ENCODE results near the gene NCOR1.
"Not testable (repeated sequence)": the region's sequence is repeated elsewhere in the genome, so short reads cannot be mapped to it uniquely, and the experiment has no call there.

Gene NCOR1

GRCh38 chr17:16101440-16101839, 113.9 kb downstream of the NCOR1 start:
- DNase-seq (ENCODE audit: extremely low read depth in 1 of 2, low read depth in 1 of 2): no peak

- no peak for DNase-seq (ENCODE audit: extremely low read depth in 1 of 2, low read depth in 1 of 2)
Observed at GRCh38 chr17:16100737-16101400, 114.5 kb downstream of the NCOR1 start.

- DNase-seq (ENCODE audit: extremely low read depth in 1 of 2, low read depth in 1 of 2): no peak
Observed at GRCh38 chr17:16091773-16092172, 123.6 kb downstream of the NCOR1 start.

- DNase-seq (ENCODE audit: extremely low read depth in 1 of 2, low read depth in 1 of 2): no peak
Observed at GRCh38 chr17:16086957-16087356, 128.4 kb downstream of the NCOR1 start.

- no peak for DNase-seq (ENCODE audit: extremely low read depth in 1 of 2, low read depth in 1 of 2)
Observed at GRCh38 chr17:16085066-16085699, 130.2 kb downstream of the NCOR1 start.

GRCh38 chr17:16083223-16083622, 132.1 kb downstream of the NCOR1 start:
- DNase-seq (ENCODE audit: extremely low read depth in 1 of 2, low read depth in 1 of 2): no peak

GRCh38 chr17:16081507-16082087, 133.7 kb downstream of the NCOR1 start:
- DNase-seq (ENCODE audit: extremely low read depth in 1 of 2, low read depth in 1 of 2): no peak

GRCh38 chr17:16080366-16080765, 135.0 kb downstream of the NCOR1 start:
- no peak for DNase-seq (ENCODE audit: extremely low read depth in 1 of 2, low read depth in 1 of 2)

GRCh38 chr17:16075949-16076348, 139.4 kb downstream of the NCOR1 start:
- DNase-seq (ENCODE audit: extremely low read depth in 1 of 2, low read depth in 1 of 2): no peak

- no peak for DNase-seq (ENCODE audit: extremely low read depth in 1 of 2, low read depth in 1 of 2)
Observed at GRCh38 chr17:16074423-16074822, 140.9 kb downstream of the NCOR1 start.

GRCh38 chr17:16073845-16074244, 141.5 kb downstream of the NCOR1 start:
- no peak for DNase-seq (ENCODE audit: extremely low read depth in 1 of 2, low read depth in 1 of 2)

- no peak for DNase-seq (ENCODE audit: extremely low read depth in 1 of 2, low read depth in 1 of 2)
Observed at GRCh38 chr17:16072031-16072430, 143.3 kb downstream of the NCOR1 start.

GRCh38 chr17:16068323-16068722, 147.0 kb downstream of the NCOR1 start:
- no peak for DNase-seq (ENCODE audit: extremely low read depth in 1 of 2, low read depth in 1 of 2)

GRCh38 chr17:16066125-16066524, 149.2 kb downstream of the NCOR1 start:
- no peak for DNase-seq (ENCODE audit: extremely low read depth in 1 of 2, low read depth in 1 of 2)

- no peak for DNase-seq (ENCODE audit: extremely low read depth in 1 of 2, low read depth in 1 of 2)
Observed at GRCh38 chr17:16061631-16062030, 153.7 kb downstream of the NCOR1 start.

- not testable (repeated sequence) for DNase-seq (ENCODE audit: extremely low read depth in 1 of 2, low read depth in 1 of 2)
Observed at GRCh38 chr17:16055139-16055538, 160.2 kb downstream of the NCOR1 start.

GRCh38 chr17:16052486-16052885, 162.8 kb downstream of the NCOR1 start:
- DNase-seq (ENCODE audit: extremely low read depth in 1 of 2, low read depth in 1 of 2): no peak

- no peak for DNase-seq (ENCODE audit: extremely low read depth in 1 of 2, low read depth in 1 of 2)
Observed at GRCh38 chr17:16050844-16051243, 164.5 kb downstream of the NCOR1 start.

- DNase-seq (ENCODE audit: extremely low read depth in 1 of 2, low read depth in 1 of 2): no peak
Observed at GRCh38 chr17:16048811-16049449, 166.4 kb downstream of the NCOR1 start.

- DNase-seq (ENCODE audit: extremely low read depth in 1 of 2, low read depth in 1 of 2): no peak
Observed at GRCh38 chr17:16046966-16047365, 168.4 kb downstream of the NCOR1 start.

GRCh38 chr17:16044487-16044886, 170.8 kb downstream of the NCOR1 start:
- DNase-seq (ENCODE audit: extremely low read depth in 1 of 2, low read depth in 1 of 2): no peak

- DNase-seq (ENCODE audit: extremely low read depth in 1 of 2, low read depth in 1 of 2): no peak
Observed at GRCh38 chr17:16040710-16041251, 174.6 kb downstream of the NCOR1 start.
